Esophagus squamous epithelium (tissue), 4 donors: ENCODE measurements around the gene ARHGAP27.
"Not testable (repeated sequence)": the region's sequence is repeated elsewhere in the genome, so short reads cannot be mapped to it uniquely, and the experiment has no call there.

ENCODE experiments used
- CTCF ChIP-seq, 6 experiments: fragments of 450-650 bp in 4 of 6; fragments of 200-600 bp in 2 of 6; sonication (generic) in 2 of 6; IDR thresholded peaks; one replicate each; pipeline ENCODE4 v1.5.1; 2016 to 2019; ENCODE audit warnings: antibody characterized with exemption in 6 of 6, mild to moderate bottlenecking in 4 of 6, moderate library complexity in 4 of 6
- POLR2A ChIP-seq, 4 donors: fragments of 450-650 bp; IDR thresholded peaks; one replicate each; pipeline ENCODE4 v1.6.1; 2017; ENCODE audit warnings: antibody characterized with exemption in 4 of 4, mild to moderate bottlenecking in 4 of 4, moderate library complexity in 3 of 4

GRCh38 chr17:45449708-45450329, 17.1 kb upstream of the ARHGAP27 start:
- TF ChIP-seq CTCF, POLR2A (IDR thresholded peaks at IDR 0.05): not testable (repeated sequence)
